Upper lobe of left lung (tissue), 4 donors: ENCODE measurements around the gene CD200R1L.

Experiments
- CTCF ChIP-seq, 6 experiments: fragments of 450-650 bp in 4 of 6; fragments of 200-600 bp in 2 of 6; sonication (generic) in 2 of 6; IDR thresholded peaks; one replicate each; pipeline ENCODE4 v1.5.1; 2016 to 2019; ENCODE audit warnings: antibody characterized with exemption in 6 of 6
- POLR2A ChIP-seq, 4 donors: fragments of 450-650 bp; IDR thresholded peaks; one replicate each; pipeline ENCODE4 v1.5.1; 2016 to 2017; ENCODE audit warnings: antibody characterized with exemption in 4 of 4, mild to moderate bottlenecking in 2 of 4
- POLR2AphosphoS5 ChIP-seq, 2 donors: sonication (generic); formaldehyde crosslinking; IDR thresholded peaks; one replicate each; pipeline ENCODE4 v1.5.1; 2017; ENCODE audit warnings: antibody characterized with exemption in 2 of 2

- TF ChIP-seq CTCF (IDR thresholded peaks at IDR 0.05) (no peak), POLR2A (IDR thresholded peaks at IDR 0.05) (no peak), POLR2AphosphoS5 (IDR thresholded peaks at IDR 0.05) (no peak)
Measured at GRCh38 chr3:112774293-112774926, 72.3 kb downstream of the CD200R1L start.
